ENCODE measurements around the gene OTOGL.
"Not testable (repeated sequence)": the region's sequence is repeated elsewhere in the genome, so short reads cannot be mapped to it uniquely, and the experiment has no call there.

Gene OTOGL

GRCh38 chr12:80212938-80213645 is 113.8 kb downstream of the OTOGL start:
- DNase-seq (ENCODE audit: extremely low read depth, low read depth) = no peak
- no peak for TF ChIP-seq CTCF (IDR thresholded peaks at IDR 0.05; ENCODE audit: low read depth, low read length, missing control alignments)
- no peak overlapping the region for H3K4me3 ChIP-seq (replicated peaks; ENCODE audit: low read depth, low read length)

- TF ChIP-seq CTCF (IDR thresholded peaks at IDR 0.05; ENCODE audit: low read depth, low read length, missing control alignments) = no peak
- DNase-seq (ENCODE audit: extremely low read depth, low read depth) = no peak
- H3K4me3 ChIP-seq (replicated peaks; ENCODE audit: low read depth, low read length) = no peak overlapping the region
These were observed 114.5 kb downstream of the OTOGL start for GRCh38 chr12:80213871-80214270.

GRCh38 chr12:80217011-80217535 is 117.7 kb downstream of the OTOGL start:
- no peak overlapping the region for H3K4me3 ChIP-seq (replicated peaks; ENCODE audit: low read depth, low read length)
- DNase-seq (ENCODE audit: extremely low read depth, low read depth) = no peak
- TF ChIP-seq CTCF (IDR thresholded peaks at IDR 0.05; ENCODE audit: low read depth, low read length, missing control alignments) = no peak

GRCh38 chr12:80218925-80219324 is 119.6 kb downstream of the OTOGL start:
- DNase-seq (ENCODE audit: extremely low read depth, low read depth); H3K4me3 ChIP-seq (replicated peaks; ENCODE audit: low read depth, low read length): not testable (repeated sequence)

- no peak overlapping the region for H3K4me3 ChIP-seq (replicated peaks; ENCODE audit: low read depth, low read length)
- TF ChIP-seq CTCF (IDR thresholded peaks at IDR 0.05; ENCODE audit: low read depth, low read length, missing control alignments) = no peak
- DNase-seq (ENCODE audit: extremely low read depth, low read depth) = no peak
These were observed 120.0 kb downstream of the OTOGL start for GRCh38 chr12:80219345-80219744.

GRCh38 chr12:80222261-80222660 is 122.9 kb downstream of the OTOGL start:
- no peak for TF ChIP-seq CTCF (IDR thresholded peaks at IDR 0.05; ENCODE audit: low read depth, low read length, missing control alignments)
- DNase-seq (ENCODE audit: extremely low read depth, low read depth) = no peak
- H3K4me3 ChIP-seq (replicated peaks; ENCODE audit: low read depth, low read length) = no peak overlapping the region

GRCh38 chr12:80226576-80226975 is 127.2 kb downstream of the OTOGL start:
- DNase-seq (ENCODE audit: extremely low read depth, low read depth) = no peak
- TF ChIP-seq CTCF (IDR thresholded peaks at IDR 0.05; ENCODE audit: low read depth, low read length, missing control alignments) = no peak

GRCh38 chr12:80227904-80228303 is 128.6 kb downstream of the OTOGL start:
- DNase-seq (ENCODE audit: extremely low read depth, low read depth); H3K4me3 ChIP-seq (replicated peaks; ENCODE audit: low read depth, low read length): not testable (repeated sequence)

More at GRCh38 chr12:80226576-80226975, 127.2 kb downstream of the OTOGL start:
- H3K4me3 ChIP-seq (replicated peaks; ENCODE audit: low read depth, low read length) = no peak overlapping the region
